CD4-positive, CD25-positive, alpha-beta regulatory T cell (primary cell): Measurements from ENCODE around the gene LGALS3. TPM values are rescaled to one million over a fixed set of nuclear protein-coding genes. Genes with fewer than 3 reads are reported as not detected.

Source experiments
- ATAC-seq, 2 donors: fragments of 150-1000 bp; cut with Tn5 transposase; one replicate each; pipeline ENCODE4 v1.10.0; 2021; ENCODE audit warnings: low read depth in 2 of 2, moderate number of reproducible peaks in 2 of 2, moderate library complexity in 1 of 2
- DNase-seq, 3 donors: peaks; one replicate each; pipeline versions ENCODE4 v3.0.0 to v3.0.0-alpha.2; 2012 to 2022; ENCODE audit warnings: mixed read lengths in 1 of 3
- H3K27ac ChIP-seq: one replicate; pipeline ENCODE4 v1.7.0; 2013; ENCODE audit warnings: mild to moderate bottlenecking, low read length; ENCODE audit not compliant: insufficient read depth, poor library complexity, severe bottlenecking
- H3K27me3 ChIP-seq: one replicate; pipeline ENCODE4 v1.7.0; 2013; ENCODE audit warnings: low read length; ENCODE audit not compliant: control insufficient read depth, insufficient read depth
- H3K36me3 ChIP-seq: one replicate; pipeline ENCODE4 v1.7.0; 2013; ENCODE audit warnings: mild to moderate bottlenecking, low read length, moderate library complexity; ENCODE audit not compliant: control insufficient read depth, insufficient read depth
- H3K4me1 ChIP-seq: 2 replicates; pipeline ENCODE4 v1.7.0; 2013; ENCODE audit warnings: mild to moderate bottlenecking, low read length; ENCODE audit not compliant: insufficient read depth, control insufficient read depth, poor library complexity, severe bottlenecking
- H3K4me3 ChIP-seq: one replicate; pipeline ENCODE4 v1.7.0; 2013; ENCODE audit warnings: low read depth, mild to moderate bottlenecking, low read length, moderate library complexity
- H3K9me3 ChIP-seq, 2 experiments: 1 replicate in 1 of 2; 2 replicates in 1 of 2; pipeline ENCODE4 v1.7.0; 2013; ENCODE audit warnings: low read length in 2 of 2, mild to moderate bottlenecking in 1 of 2, moderate library complexity in 1 of 2; ENCODE audit not compliant: control insufficient read depth in 2 of 2
- H3K27ac Mint-ChIP-seq, 3 donors: one replicate each; pipeline ENCODE4 v1.8.0; 2020 to 2022; ENCODE audit warnings: mild to moderate bottlenecking in 3 of 3, mixed read lengths in 3 of 3, moderate library complexity in 2 of 3
- H3K27me3 Mint-ChIP-seq: one replicate; pipeline ENCODE4 v1.8.0; 2022; ENCODE audit warnings: mild to moderate bottlenecking, mixed read lengths
- H3K36me3 Mint-ChIP-seq: one replicate; pipeline ENCODE4 v1.8.0; 2020; ENCODE audit warnings: mixed read lengths
- H3K4me1 Mint-ChIP-seq, 4 donors: one replicate each; pipeline ENCODE4 v1.8.0; 2020 to 2022; ENCODE audit warnings: mixed read lengths in 4 of 4, mild to moderate bottlenecking in 1 of 4
- H3K4me3 Mint-ChIP-seq, 4 donors: one replicate each; pipeline ENCODE4 v1.8.0; 2020 to 2022; ENCODE audit warnings: mild to moderate bottlenecking in 4 of 4, mixed read lengths in 4 of 4, moderate library complexity in 3 of 4
- H3K9me3 Mint-ChIP-seq, 7 donors: one replicate each; pipeline ENCODE4 v1.8.0; 2020 to 2022; ENCODE audit warnings: mixed read lengths in 7 of 7, mild to moderate bottlenecking in 3 of 7, moderate library complexity in 2 of 7
- polyA plus RNA-seq, 4 donors: library from polyadenylated mRNA; unstranded; fragments of 300-500 nt; fragmentation: Illumina TruSeq; gene quantifications; one replicate each; pipeline ENCODE4 v1.2.3, GENCODE V29; 2021
- total RNA-seq: library from RNA; stranded (reverse); gene quantifications from one replicate; pipeline ENCODE4 v1.2.3, GENCODE V29; 2022

The LGALS3 gene
- total and polyA plus RNA-seq, 5 donors from 2014 or later: 58.6 to 313 (median 182) TPM

GRCh38 chr14:55094292-55095157 lies 34.5 kb upstream of the LGALS3 start:
- Mint-ChIP-seq H3K4me1 (peaks cover 15 to 41% (median 31%) of the 10 kb centered on the region in 4 donors), H3K27ac (no peak overlapping the region), H3K36me3 (no peaks in the 10 kb centered on the region), H3K27me3 (no peaks in the 10 kb centered on the region), H3K4me3 (no peak overlapping the region), H3K9me3 (no peaks in the 10 kb centered on the region)
- Histone ChIP-seq H3K27me3 (no peaks in the 10 kb centered on the region), H3K36me3 (no peaks in the 10 kb centered on the region), H3K4me1 (peaks cover 15% of the 10 kb centered on the region), H3K9me3 (no peaks in the 10 kb centered on the region), H3K27ac (no peak overlapping the region), H3K4me3 (no peak overlapping the region)
- ATAC-seq: no peak
- DNase-seq: no peak

DNA sequence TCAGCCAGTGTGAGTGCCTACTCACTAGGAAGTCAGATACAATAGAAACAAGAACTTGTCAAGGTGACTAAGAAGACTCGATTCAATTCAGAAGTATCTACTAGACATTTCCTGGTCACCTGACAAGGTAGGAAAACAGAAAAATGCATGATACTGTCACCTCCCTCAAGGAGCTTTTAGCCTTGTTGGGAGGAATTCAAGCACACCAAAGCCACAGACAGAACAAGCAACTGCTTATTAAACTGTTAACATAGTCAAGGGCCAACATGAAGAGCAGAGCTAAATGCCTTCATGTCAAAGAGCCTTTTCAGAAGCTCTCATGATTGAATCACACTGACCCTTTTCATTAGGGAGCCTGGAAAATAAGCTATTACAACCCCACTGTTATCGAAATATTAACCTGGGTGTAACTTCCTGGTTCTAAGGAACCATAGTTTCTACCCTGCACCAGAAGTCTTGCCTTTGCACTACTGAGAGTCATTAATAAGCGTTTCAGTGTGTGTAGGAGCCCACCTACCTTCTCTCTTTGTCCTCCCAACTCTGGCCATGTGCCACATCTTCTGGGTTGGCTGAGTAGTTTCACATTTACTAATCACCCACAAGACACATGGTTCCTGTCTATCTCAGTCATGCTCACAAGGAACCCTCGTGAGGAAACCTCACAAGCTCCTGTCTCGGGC lies 31.0 kb upstream of the LGALS3 start:
- Mint-ChIP-seq H3K27me3 (no peaks in the 10 kb centered on the region), H3K4me3 (peak overlapping the region; percentile 0 to 80 (median 54)), H3K36me3 (no peaks in the 10 kb centered on the region), H3K9me3 (no peaks in the 10 kb centered on the region), H3K4me1 (peaks cover 24 to 58% (median 43%) of the 10 kb centered on the region in 4 donors), H3K27ac (peak overlapping the region; percentile 90 to 98 (median 92))
- H3K4me1 ChIP-seq: peaks cover 36% of the 10 kb centered on the region
- no peaks in the 10 kb centered on the region for H3K36me3 ChIP-seq
- no peaks in the 10 kb centered on the region for H3K9me3 ChIP-seq
- H3K27me3 ChIP-seq: no peaks in the 10 kb centered on the region
- H3K27ac ChIP-seq: peak overlapping the region; percentile 73
- DNase-seq: peak; percentile 38 to 90 (median 50)
- H3K4me3 ChIP-seq: peak overlapping the region; percentile 81
- peak; percentile 40 to 41 for ATAC-seq

DNA sequence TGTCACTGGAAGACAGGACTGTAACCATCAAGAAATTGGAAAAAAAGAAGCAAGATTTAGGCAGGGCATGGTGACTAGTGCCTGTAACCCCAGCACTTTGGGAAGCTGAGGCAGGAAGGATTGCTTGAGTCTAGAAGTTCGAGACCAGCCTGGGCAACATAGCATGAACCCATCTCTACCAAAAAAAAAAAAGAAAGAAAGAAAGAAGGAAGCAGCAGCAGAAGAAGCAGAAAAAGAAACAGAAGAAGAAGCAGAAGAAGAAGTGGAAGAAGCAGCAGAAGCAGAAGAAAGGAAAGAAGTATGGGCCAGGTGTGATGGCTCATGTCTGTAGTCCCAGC lies 30.5 kb upstream of the LGALS3 start:
- H3K4me1 ChIP-seq: peaks cover 41% of the 10 kb centered on the region
- no peaks in the 10 kb centered on the region for H3K36me3 ChIP-seq
- DNase-seq (no peak), ATAC-seq (no peak)
- Mint-ChIP-seq H3K9me3 (no peaks in the 10 kb centered on the region), H3K4me1 (peaks cover 30 to 61% (median 46%) of the 10 kb centered on the region in 4 donors), H3K27ac (peak overlapping the region; percentile 90 to 98 (median 92)), H3K4me3 (peak overlapping the region; percentile 0 to 80 (median 54)), H3K36me3 (no peaks in the 10 kb centered on the region), H3K27me3 (no peaks in the 10 kb centered on the region)
- H3K9me3 ChIP-seq: no peaks in the 10 kb centered on the region
- peak overlapping the region; percentile 73 for H3K27ac ChIP-seq
- H3K4me3 ChIP-seq: peak overlapping the region; percentile 81
- no peaks in the 10 kb centered on the region for H3K27me3 ChIP-seq

DNA sequence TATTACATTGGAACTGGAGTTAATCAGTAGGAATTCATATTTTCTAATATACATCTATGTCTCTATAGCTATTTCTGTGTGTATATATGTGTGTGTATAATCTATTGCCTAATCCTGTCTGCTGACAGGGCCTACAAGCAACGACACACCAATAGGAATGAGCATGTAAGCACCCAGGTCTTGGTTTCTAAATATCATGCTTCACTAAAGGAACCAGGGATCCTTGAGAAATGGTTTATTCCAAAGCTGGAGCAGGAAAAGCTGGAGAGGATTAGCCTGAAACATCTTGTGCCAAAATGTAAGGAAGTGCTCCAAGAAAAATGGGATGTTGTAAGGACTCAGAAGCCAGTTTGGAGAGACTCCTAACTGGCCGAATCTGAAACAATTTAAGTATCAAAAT lies 29.3 kb upstream of the LGALS3 start:
- Histone ChIP-seq H3K36me3 (no peaks in the 10 kb centered on the region), H3K27ac (no peak overlapping the region), H3K4me1 (peaks cover 53% of the 10 kb centered on the region), H3K9me3 (peaks cover 2 to 5% of the 10 kb centered on the region in 2 experiments), H3K4me3 (no peak overlapping the region), H3K27me3 (no peaks in the 10 kb centered on the region)
- ATAC-seq: no peak
- Mint-ChIP-seq H3K4me1 (peaks cover 38 to 71% (median 57%) of the 10 kb centered on the region in 4 donors), H3K4me3 (no peak overlapping the region), H3K9me3 (peaks cover 0 to 8% (median 3%) of the 10 kb centered on the region in 7 donors), H3K27me3 (no peaks in the 10 kb centered on the region), H3K36me3 (peaks cover 4% of the 10 kb centered on the region), H3K27ac (peak overlapping the region in 2 of 3 donors; percentile 65 to 84)
- no peak for DNase-seq

DNA sequence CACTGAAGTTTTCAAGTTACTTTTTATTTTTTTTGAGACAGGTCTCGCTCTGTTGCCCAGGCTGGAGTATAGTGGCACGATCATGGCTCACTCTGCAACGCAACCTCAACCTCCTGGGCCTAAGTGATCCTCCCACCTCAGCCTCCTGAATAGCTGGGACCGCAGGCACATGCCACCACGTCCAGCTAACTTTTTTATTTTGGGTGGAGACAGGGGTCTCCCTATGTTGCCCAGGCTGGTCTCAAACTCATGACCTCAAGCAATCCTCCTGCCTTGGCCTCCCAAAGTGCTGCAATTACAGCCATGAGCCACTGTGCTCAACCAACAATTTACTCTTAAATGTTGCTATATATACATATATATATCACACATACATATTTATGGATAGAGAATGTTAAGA lies 27.4 kb upstream of the LGALS3 start:
- H3K27ac Mint-ChIP-seq: peak overlapping the region; percentile 98 to 99 (median 98)
- DNase-seq (no peak), ATAC-seq (no peak)
- H3K27me3 Mint-ChIP-seq: no peaks in the 10 kb centered on the region
- Histone ChIP-seq H3K9me3 (peaks cover 2 to 5% of the 10 kb centered on the region in 2 experiments), H3K27ac (peak overlapping the region; percentile 86), H3K36me3 (no peaks in the 10 kb centered on the region), H3K4me1 (peaks cover 53% of the 10 kb centered on the region), H3K27me3 (no peaks in the 10 kb centered on the region), H3K4me3 (no peak overlapping the region)
- peaks cover 4% of the 10 kb centered on the region for H3K36me3 Mint-ChIP-seq
- H3K4me1 Mint-ChIP-seq: peaks cover 38 to 77% (median 61%) of the 10 kb centered on the region in 4 donors
- peak overlapping the region in 1 of 4 donors; percentile 81 for H3K4me3 Mint-ChIP-seq
- H3K9me3 Mint-ChIP-seq: peaks cover 0 to 8% (median 3%) of the 10 kb centered on the region in 7 donors

- no peaks in the 10 kb centered on the region for H3K36me3 ChIP-seq
- Mint-ChIP-seq H3K4me3 (peak overlapping the region; percentile 74 to 93 (median 78)), H3K9me3 (peaks cover 0 to 8% (median 3%) of the 10 kb centered on the region in 7 donors), H3K4me1 (peaks cover 33 to 72% (median 58%) of the 10 kb centered on the region in 4 donors), H3K27ac (peak overlapping the region; percentile 98 to 99 (median 98)), H3K36me3 (peaks cover 4% of the 10 kb centered on the region), H3K27me3 (no peaks in the 10 kb centered on the region)
- ATAC-seq (peak; percentile 76 to 82), DNase-seq (peak; percentile 35 to 92 (median 62))
- H3K27ac ChIP-seq: peak overlapping the region; percentile 86
- peaks cover 2 to 5% of the 10 kb centered on the region in 2 experiments for H3K9me3 ChIP-seq
- peaks cover 54% of the 10 kb centered on the region for H3K4me1 ChIP-seq
- no peaks in the 10 kb centered on the region for H3K27me3 ChIP-seq
- peak overlapping the region; percentile 61 for H3K4me3 ChIP-seq
Observed at GRCh38 chr14:55102141-55102621, 26.9 kb upstream of the LGALS3 start.

- peaks cover 39 to 71% (median 57%) of the 10 kb centered on the region in 4 donors for H3K4me1 Mint-ChIP-seq
- no peaks in the 10 kb centered on the region for H3K27me3 Mint-ChIP-seq
- ATAC-seq (peak; percentile 73 to 75), DNase-seq (peak; percentile 43 to 95 (median 64))
- peaks cover 4% of the 10 kb centered on the region for H3K36me3 Mint-ChIP-seq
- Histone ChIP-seq H3K27ac (peak overlapping the region; percentile 86), H3K4me1 (peaks cover 54% of the 10 kb centered on the region), H3K36me3 (no peaks in the 10 kb centered on the region), H3K27me3 (no peaks in the 10 kb centered on the region), H3K4me3 (peak overlapping the region; percentile 61), H3K9me3 (peaks cover 2 to 5% of the 10 kb centered on the region in 2 experiments)
- peak overlapping the region; percentile 74 to 93 (median 78) for H3K4me3 Mint-ChIP-seq
- peaks cover 0 to 8% (median 3%) of the 10 kb centered on the region in 7 donors for H3K9me3 Mint-ChIP-seq
- peak overlapping the region; percentile 98 to 99 (median 98) for H3K27ac Mint-ChIP-seq
Observed at GRCh38 chr14:55103005-55103640, 25.9 kb upstream of the LGALS3 start.
